Left lobe of liver (tissue), 1 donor: ENCODE measurements around the gene DNM2. TPM values are rescaled to one million over a fixed set of nuclear protein-coding genes. Genes with fewer than 3 reads are reported as not detected.

ENCODE experiments used
- total RNA-seq: library from RNA; stranded (reverse); gene quantifications from one replicate; pipeline ENCODE4 v1.2.1, GENCODE V29; 2021
- donor health status: DM: no; HTN: yes; CAD: no.

DNM2 gene
- total RNA-seq, 1 donor from 2014 or later, result 64.8 TPM

Other genes with a start within 250 kb of the DNM2 start
- gene KEAP1, start 214.7 kb upstream of the DNM2 start, total RNA-seq, result 59.6 TPM
- gene S1PR5, start 200.6 kb upstream of the DNM2 start, total RNA-seq, result 0.30 TPM
- 11.6 TPM for gene ATG4D, start 174.2 kb upstream of the DNM2 start, total RNA-seq
- 10.4 TPM for gene KRI1, start 152.1 kb upstream of the DNM2 start, total RNA-seq
- 1.3 TPM for gene CDKN2D, start 149.1 kb upstream of the DNM2 start, total RNA-seq
- gene AP1M2, start 130.8 kb upstream of the DNM2 start, total RNA-seq, result 1.0 TPM
- gene SLC44A2, start 92.5 kb upstream of the DNM2 start, total RNA-seq, result 12.9 TPM
- gene ILF3, start 63.7 kb upstream of the DNM2 start, total RNA-seq, result 57.1 TPM
- gene QTRT1, start 16.6 kb upstream of the DNM2 start, total RNA-seq, result 33.2 TPM
- 21.9 TPM for gene TMED1, start 118.1 kb downstream of the DNM2 start, total RNA-seq
- 0.96 TPM for gene C19orf38, start 130.3 kb downstream of the DNM2 start, total RNA-seq
- 16.5 TPM for gene CARM1, start 153.5 kb downstream of the DNM2 start, total RNA-seq
- 27.9 TPM for gene YIPF2, start 210.6 kb downstream of the DNM2 start, total RNA-seq
- 17.2 TPM for gene TIMM29, start 210.7 kb downstream of the DNM2 start, total RNA-seq
- gene SMARCA4, start 243.0 kb downstream of the DNM2 start, total RNA-seq, result 29.6 TPM